ENCODE results near the gene MPZL1. TPM values are rescaled to one million over a fixed set of nuclear protein-coding genes. Genes with fewer than 3 reads are reported as not detected.
A peak's percentile ranks its signal among the peaks of the same experiment; 100 is the strongest.

MPZL1 gene
- total RNA-seq, 1 experiment from 2014 or later, result 123 TPM

- in situ Hi-C loops (cut with HindIII; ENCODE audit: low pct_unique_long_range_greater_than_20kb, low sequenced_read_pairs), result no loop called here
Observed at GRCh38 chr1:167690053-167690452, 31.7 kb upstream of the MPZL1 start.

GRCh38 chr1:167693425-167694045 lies 28.2 kb upstream of the MPZL1 start:
- DNase-seq (ENCODE audit: low read depth, low spot score), result no peak
- in situ Hi-C loops (cut with HindIII; ENCODE audit: low pct_unique_long_range_greater_than_20kb, low sequenced_read_pairs), result no loop called here

More at GRCh38 chr1:167690053-167690452, 31.7 kb upstream of the MPZL1 start:
- DNase-seq (ENCODE audit: low read depth, low spot score), result no peak

- in situ Hi-C loops (cut with HindIII; ENCODE audit: low pct_unique_long_range_greater_than_20kb, low sequenced_read_pairs), result no loop called here
- DNase-seq (ENCODE audit: low read depth, low spot score), result no peak
Observed at GRCh38 chr1:167694691-167695090, 27.1 kb upstream of the MPZL1 start.

GRCh38 chr1:167695147-167695546 lies 26.6 kb upstream of the MPZL1 start:
- DNase-seq (ENCODE audit: low read depth, low spot score), result peak; percentile 62
- in situ Hi-C loops (cut with HindIII; ENCODE audit: low pct_unique_long_range_greater_than_20kb, low sequenced_read_pairs), result no loop called here

GRCh38 chr1:167695756-167696561 lies 25.8 kb upstream of the MPZL1 start:
- in situ Hi-C loops (cut with HindIII; ENCODE audit: low pct_unique_long_range_greater_than_20kb, low sequenced_read_pairs), result no loop called here

GRCh38 chr1:167697667-167698141 lies 24.1 kb upstream of the MPZL1 start:
- in situ Hi-C loops (cut with HindIII; ENCODE audit: low pct_unique_long_range_greater_than_20kb, low sequenced_read_pairs), result no loop called here
- no peak for DNase-seq (ENCODE audit: low read depth, low spot score)

More at GRCh38 chr1:167695756-167696561, 25.8 kb upstream of the MPZL1 start:
- no peak for DNase-seq (ENCODE audit: low read depth, low spot score)

GRCh38 chr1:167698313-167698712 lies 23.5 kb upstream of the MPZL1 start:
- in situ Hi-C loops (cut with HindIII; ENCODE audit: low pct_unique_long_range_greater_than_20kb, low sequenced_read_pairs), result no loop called here
- DNase-seq (ENCODE audit: low read depth, low spot score), result no peak

GRCh38 chr1:167701510-167701909 lies 20.3 kb upstream of the MPZL1 start:
- no peak for DNase-seq (ENCODE audit: low read depth, low spot score)
- in situ Hi-C loops (cut with HindIII; ENCODE audit: low pct_unique_long_range_greater_than_20kb, low sequenced_read_pairs), result no loop called here

GRCh38 chr1:167703557-167703956 lies 18.2 kb upstream of the MPZL1 start:
- in situ Hi-C loops (cut with HindIII; ENCODE audit: low pct_unique_long_range_greater_than_20kb, low sequenced_read_pairs), result no loop called here
- DNase-seq (ENCODE audit: low read depth, low spot score), result no peak

- in situ Hi-C loops (cut with HindIII; ENCODE audit: low pct_unique_long_range_greater_than_20kb, low sequenced_read_pairs), result no loop called here
- no peak for DNase-seq (ENCODE audit: low read depth, low spot score)
Observed at GRCh38 chr1:167704715-167705114, 17.1 kb upstream of the MPZL1 start.

GRCh38 chr1:167705250-167705649 lies 16.5 kb upstream of the MPZL1 start:
- in situ Hi-C loops (cut with HindIII; ENCODE audit: low pct_unique_long_range_greater_than_20kb, low sequenced_read_pairs), result no loop called here
- DNase-seq (ENCODE audit: low read depth, low spot score), result no peak

GRCh38 chr1:167706363-167706762 lies 15.4 kb upstream of the MPZL1 start:
- DNase-seq (ENCODE audit: low read depth, low spot score), result no peak
- in situ Hi-C loops (cut with HindIII; ENCODE audit: low pct_unique_long_range_greater_than_20kb, low sequenced_read_pairs), result no loop called here

GRCh38 chr1:167706931-167707877 lies 14.6 kb upstream of the MPZL1 start:
- DNase-seq (ENCODE audit: low read depth, low spot score), result no peak
- in situ Hi-C loops (cut with HindIII; ENCODE audit: low pct_unique_long_range_greater_than_20kb, low sequenced_read_pairs), result no loop called here

- DNase-seq (ENCODE audit: low read depth, low spot score), result peak; percentile 48
- in situ Hi-C loops (cut with HindIII; ENCODE audit: low pct_unique_long_range_greater_than_20kb, low sequenced_read_pairs), result no loop called here
Observed at GRCh38 chr1:167707942-167708341, 13.8 kb upstream of the MPZL1 start.

GRCh38 chr1:167708940-167709389 lies 12.8 kb upstream of the MPZL1 start:
- in situ Hi-C loops (cut with HindIII; ENCODE audit: low pct_unique_long_range_greater_than_20kb, low sequenced_read_pairs), result no loop called here
- DNase-seq (ENCODE audit: low read depth, low spot score), result peak; percentile 96

GRCh38 chr1:167710836-167711235 lies 10.9 kb upstream of the MPZL1 start:
- no peak for DNase-seq (ENCODE audit: low read depth, low spot score)
- in situ Hi-C loops (cut with HindIII; ENCODE audit: low pct_unique_long_range_greater_than_20kb, low sequenced_read_pairs), result no loop called here

GRCh38 chr1:167711797-167712196 lies 10.0 kb upstream of the MPZL1 start:
- in situ Hi-C loops (cut with HindIII; ENCODE audit: low pct_unique_long_range_greater_than_20kb, low sequenced_read_pairs), result no loop called here
- no peak for DNase-seq (ENCODE audit: low read depth, low spot score)

All from SK-MEL-5 (cell line).